HEK293 (cell line): ENCODE measurements around the gene AAR2.

Source experiments
- CTCF ChIP-seq: fragments of 450-650 bp; formaldehyde crosslinking; IDR thresholded peaks from 2 replicates; pipeline ENCODE4 v1.5.1; 2016; ENCODE audit warnings: missing biosample characterization, missing genetic modification characterization
- GLI2 ChIP-seq: fragments of 450-650 bp; formaldehyde crosslinking; IDR thresholded peaks from 2 replicates; pipeline ENCODE4; 2017; ENCODE audit warnings: missing biosample characterization, missing genetic modification characterization, low read depth, borderline replicate concordance
- REST ChIP-seq: fragments of 450-650 bp; formaldehyde crosslinking; IDR thresholded peaks from 2 replicates; pipeline ENCODE4 v1.5.1; 2016; ENCODE audit warnings: missing biosample characterization, missing genetic modification characterization
- SALL2 ChIP-seq: fragments of 450-650 bp; formaldehyde crosslinking; IDR thresholded peaks from 2 replicates; pipeline ENCODE4 v1.5.0; 2017; ENCODE audit warnings: missing biosample characterization, mild to moderate bottlenecking, missing genetic modification characterization, borderline replicate concordance
- TCF7L2 ChIP-seq: IDR thresholded peaks from 2 replicates; pipeline ENCODE4 v1.6.1; 2011; ENCODE audit warnings: low read depth, mild to moderate bottlenecking, inconsistent platforms, low read length, moderate library complexity, borderline replicate concordance
- YY1 ChIP-seq: fragments of 450-650 bp; formaldehyde crosslinking; IDR thresholded peaks from 2 replicates; pipeline ENCODE4 v1.5.1; 2018; ENCODE audit warnings: missing biosample characterization, missing genetic modification characterization
- ZBTB10 ChIP-seq: fragments of 450-650 bp; formaldehyde crosslinking; IDR thresholded peaks from 2 replicates; pipeline ENCODE4 v1.5.1; 2016; ENCODE audit warnings: missing biosample characterization, missing genetic modification characterization
- ZBTB20 ChIP-seq: fragments of 450-650 bp; formaldehyde crosslinking; IDR thresholded peaks from 2 replicates; pipeline ENCODE4 v1.5.1; 2016; ENCODE audit warnings: missing biosample characterization, missing genetic modification characterization

- no peak for TF ChIP-seq ZBTB20 (tag by site-specific recombination)
- no peak for TF ChIP-seq REST
- no peak for TF ChIP-seq YY1 (tag by site-specific recombination)
- no peak for TF ChIP-seq GLI2
- no peak for TF ChIP-seq ZBTB10
- no peak for TF ChIP-seq TCF7L2
- TF ChIP-seq SALL2: no peak
- TF ChIP-seq CTCF: no peak
Measured at GRCh38 chr20:36240076-36240475, 3.8 kb downstream of the AAR2 start.
